Type B pancreatic cell (in vitro differentiated cells): ENCODE measurements around the gene MATCAP1. TPM values are rescaled to one million over a fixed set of nuclear protein-coding genes. Genes with fewer than 3 reads are reported as not detected.

Experiments used
- DNase-seq: peaks from one replicate; pipeline ENCODE4 v3.0.0; 2021; ENCODE audit warnings: mixed read lengths; ENCODE audit not compliant: unreplicated experiment; ENCODE audit errors: extremely low spot score
- H3K27ac Mint-ChIP-seq: 2 replicates; pipeline ENCODE4 v1.8.0; 2021; ENCODE audit warnings: mild to moderate bottlenecking, mixed read lengths
- H3K27me3 Mint-ChIP-seq: 2 replicates; pipeline ENCODE4 v1.8.0; 2021; ENCODE audit warnings: mixed read lengths
- H3K36me3 Mint-ChIP-seq: 2 replicates; pipeline ENCODE4 v1.8.0; 2021; ENCODE audit warnings: mixed read lengths
- H3K4me1 Mint-ChIP-seq: one replicate; pipeline ENCODE4 v1.8.0; 2021; ENCODE audit warnings: mixed read lengths; ENCODE audit not compliant: unreplicated experiment
- H3K4me3 Mint-ChIP-seq: 2 replicates; pipeline ENCODE4 v1.8.0; 2021; ENCODE audit warnings: mild to moderate bottlenecking, mixed read lengths
- H3K9me3 Mint-ChIP-seq: 2 replicates; pipeline ENCODE4 v1.8.0; 2021; ENCODE audit warnings: mixed read lengths
- total RNA-seq: library from RNA; stranded (reverse); gene quantifications from 2 replicates; pipeline ENCODE4 v1.2.1, GENCODE V29; 2021; ENCODE audit warnings: low replicate concordance
- TF ChIP-seq, protein P1 (sequence below): fragments of 200-600 bp; sonication (generic); conservative IDR thresholded peaks from 2 replicates; pipeline ENCODE4 v1.5.0; 2021; ENCODE audit warnings: antibody characterized with exemption, mild to moderate bottlenecking

The MATCAP1 gene
- total RNA-seq, 1 donor from 2014 or later, result 77.8 TPM

DNA sequence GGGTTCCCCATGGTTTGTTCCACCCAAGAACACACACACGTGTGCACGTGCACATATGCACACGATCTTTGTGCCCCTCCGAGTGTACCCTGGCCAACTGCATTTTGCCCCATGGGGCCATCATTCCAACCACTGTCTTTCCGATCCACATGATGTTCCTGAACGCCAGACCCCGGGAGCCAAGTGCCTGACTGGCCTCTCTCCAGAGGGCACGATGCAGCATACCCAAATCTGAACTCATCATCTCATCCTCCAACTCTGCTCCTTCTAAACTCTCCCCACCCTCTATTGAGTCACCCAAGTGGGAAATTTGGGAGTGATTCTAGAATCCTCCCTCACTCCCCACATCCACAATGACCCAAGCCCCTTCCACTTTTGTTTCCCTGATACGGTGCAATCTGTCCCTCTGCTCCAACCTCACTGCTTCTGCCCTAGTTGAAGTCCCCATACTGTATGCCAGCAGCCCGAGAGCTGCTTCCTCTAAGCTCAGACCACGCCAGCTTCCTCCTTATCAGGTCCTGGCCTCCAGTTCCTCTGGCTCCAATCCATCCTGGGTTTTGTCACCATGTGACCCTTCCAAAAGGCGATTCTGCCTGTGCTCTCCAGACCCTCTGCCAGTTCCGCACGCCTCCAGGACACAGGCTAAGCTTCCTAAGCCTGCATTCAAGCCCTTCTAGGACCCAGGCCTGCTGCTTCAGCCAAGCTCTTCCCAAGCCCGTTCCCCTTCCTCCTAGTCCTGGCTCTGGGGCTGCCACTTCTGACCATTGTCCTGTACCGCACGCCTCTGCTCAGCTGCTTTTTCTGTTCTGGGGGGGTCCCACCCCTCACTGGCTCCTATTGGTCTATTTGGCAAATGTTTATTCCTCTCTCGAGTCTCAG, 33.1 kb upstream of the MATCAP1 start:
- Mint-ChIP-seq H3K9me3 (no peaks in the 10 kb centered on the region), H3K4me1 (no peaks in the 10 kb centered on the region), H3K27ac (no peak overlapping the region), H3K36me3 (no peaks in the 10 kb centered on the region), H3K27me3 (no peaks in the 10 kb centered on the region), H3K4me3 (no peak overlapping the region)
- no peak for DNase-seq
- TF ChIP-seq, protein P1, sequence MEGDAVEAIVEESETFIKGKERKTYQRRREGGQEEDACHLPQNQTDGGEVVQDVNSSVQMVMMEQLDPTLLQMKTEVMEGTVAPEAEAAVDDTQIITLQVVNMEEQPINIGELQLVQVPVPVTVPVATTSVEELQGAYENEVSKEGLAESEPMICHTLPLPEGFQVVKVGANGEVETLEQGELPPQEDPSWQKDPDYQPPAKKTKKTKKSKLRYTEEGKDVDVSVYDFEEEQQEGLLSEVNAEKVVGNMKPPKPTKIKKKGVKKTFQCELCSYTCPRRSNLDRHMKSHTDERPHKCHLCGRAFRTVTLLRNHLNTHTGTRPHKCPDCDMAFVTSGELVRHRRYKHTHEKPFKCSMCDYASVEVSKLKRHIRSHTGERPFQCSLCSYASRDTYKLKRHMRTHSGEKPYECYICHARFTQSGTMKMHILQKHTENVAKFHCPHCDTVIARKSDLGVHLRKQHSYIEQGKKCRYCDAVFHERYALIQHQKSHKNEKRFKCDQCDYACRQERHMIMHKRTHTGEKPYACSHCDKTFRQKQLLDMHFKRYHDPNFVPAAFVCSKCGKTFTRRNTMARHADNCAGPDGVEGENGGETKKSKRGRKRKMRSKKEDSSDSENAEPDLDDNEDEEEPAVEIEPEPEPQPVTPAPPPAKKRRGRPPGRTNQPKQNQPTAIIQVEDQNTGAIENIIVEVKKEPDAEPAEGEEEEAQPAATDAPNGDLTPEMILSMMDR, result no peak

DNA sequence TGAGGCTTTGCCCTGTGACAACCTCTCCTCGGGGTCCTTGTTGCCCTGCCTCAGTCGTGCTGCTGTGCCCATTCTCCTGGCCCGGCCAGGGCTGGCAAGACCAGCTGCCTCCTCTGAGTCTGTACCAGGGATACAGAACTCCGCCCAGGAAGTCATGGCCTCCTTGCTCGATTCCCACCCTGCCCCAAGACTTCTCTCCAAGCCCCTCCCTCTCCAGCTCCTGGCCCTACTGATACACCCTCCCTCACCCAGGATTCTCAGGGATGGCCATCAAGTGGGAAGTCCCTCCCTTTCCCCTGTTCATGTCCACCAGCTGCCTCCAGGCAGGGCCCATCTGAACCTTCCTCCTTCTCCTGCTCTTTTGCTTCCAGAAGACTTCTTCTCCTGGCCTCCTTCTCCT, 31.9 kb upstream of the MATCAP1 start:
- no peak overlapping the region for H3K4me3 Mint-ChIP-seq
- H3K4me1 Mint-ChIP-seq, result no peaks in the 10 kb centered on the region
- TF ChIP-seq, protein P1, result no peak
- H3K27ac Mint-ChIP-seq, result no peak overlapping the region
- no peaks in the 10 kb centered on the region for H3K27me3 Mint-ChIP-seq
- DNase-seq, result no peak
- no peaks in the 10 kb centered on the region for H3K9me3 Mint-ChIP-seq
- H3K36me3 Mint-ChIP-seq, result no peaks in the 10 kb centered on the region

DNA sequence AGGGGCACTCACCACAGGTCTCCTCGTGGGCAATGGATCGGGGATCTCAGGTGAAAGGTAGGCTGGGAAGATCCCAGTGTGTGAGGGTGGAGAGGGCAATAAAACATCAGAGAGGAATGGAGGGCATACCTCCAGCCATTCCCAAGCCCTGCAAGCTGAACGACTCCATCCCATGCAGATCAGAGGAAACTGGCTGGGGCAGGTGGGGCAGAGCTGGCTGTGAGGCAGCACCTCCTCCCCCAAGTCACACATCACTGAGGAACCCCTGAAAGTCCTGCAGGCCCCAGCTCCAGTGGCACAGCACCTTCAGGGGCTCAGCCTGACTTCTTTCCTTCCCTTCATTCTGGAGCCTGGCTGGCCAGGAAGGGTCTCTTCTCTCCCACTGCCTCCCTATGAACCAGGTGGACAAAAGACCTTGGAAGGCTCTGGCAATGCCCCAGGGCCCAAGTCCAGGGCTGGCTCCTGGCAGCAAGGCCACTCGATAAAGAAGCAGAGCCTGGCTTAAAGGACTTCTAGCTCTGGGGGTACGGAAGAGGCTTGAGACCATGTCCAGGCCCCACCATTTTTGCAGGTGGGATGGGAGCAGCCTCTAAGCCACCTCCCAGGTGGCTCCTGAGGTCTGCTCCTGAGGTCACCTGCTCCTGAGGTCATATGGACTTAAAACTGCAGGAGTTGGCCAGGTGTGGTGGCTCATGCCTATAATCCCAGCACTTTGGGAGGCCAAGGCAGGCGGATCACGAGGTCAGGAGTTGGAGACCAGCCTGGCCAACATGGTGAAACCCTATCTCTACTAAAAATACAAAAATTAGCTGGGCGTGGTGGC, 29.6 kb upstream of the MATCAP1 start:
- TF ChIP-seq, protein P1, result no peak
- no peak for DNase-seq
- H3K9me3 Mint-ChIP-seq, result no peaks in the 10 kb centered on the region
- no peak overlapping the region for H3K4me3 Mint-ChIP-seq
- no peaks in the 10 kb centered on the region for H3K27me3 Mint-ChIP-seq
- no peak overlapping the region for H3K27ac Mint-ChIP-seq
- no peaks in the 10 kb centered on the region for H3K36me3 Mint-ChIP-seq
- no peaks in the 10 kb centered on the region for H3K4me1 Mint-ChIP-seq

DNA sequence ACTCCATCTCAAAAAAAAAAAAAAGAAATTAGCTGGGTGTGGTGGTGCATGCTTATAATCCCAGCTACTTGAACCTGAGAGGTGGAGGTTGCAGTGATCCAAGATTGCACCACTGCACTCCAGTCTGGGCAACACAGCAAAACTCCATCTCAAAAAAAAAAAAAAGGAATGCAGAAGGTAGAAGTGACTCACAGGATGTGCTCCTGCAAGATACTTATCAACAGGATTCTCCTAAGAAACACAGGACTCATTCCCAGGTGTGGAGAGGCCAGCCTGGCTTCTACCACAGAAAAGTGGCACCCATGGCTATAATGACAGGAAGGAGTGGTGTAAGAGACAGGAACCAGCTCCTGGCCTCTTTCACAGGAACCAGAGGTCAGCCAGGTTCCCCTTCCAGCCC, 29.0 kb upstream of the MATCAP1 start:
- Mint-ChIP-seq H3K4me1 (no peaks in the 10 kb centered on the region), H3K9me3 (no peaks in the 10 kb centered on the region), H3K36me3 (no peaks in the 10 kb centered on the region), H3K27me3 (no peaks in the 10 kb centered on the region), H3K27ac (no peak overlapping the region), H3K4me3 (no peak overlapping the region)
- no peak for DNase-seq
- TF ChIP-seq, protein P1, result no peak

DNA sequence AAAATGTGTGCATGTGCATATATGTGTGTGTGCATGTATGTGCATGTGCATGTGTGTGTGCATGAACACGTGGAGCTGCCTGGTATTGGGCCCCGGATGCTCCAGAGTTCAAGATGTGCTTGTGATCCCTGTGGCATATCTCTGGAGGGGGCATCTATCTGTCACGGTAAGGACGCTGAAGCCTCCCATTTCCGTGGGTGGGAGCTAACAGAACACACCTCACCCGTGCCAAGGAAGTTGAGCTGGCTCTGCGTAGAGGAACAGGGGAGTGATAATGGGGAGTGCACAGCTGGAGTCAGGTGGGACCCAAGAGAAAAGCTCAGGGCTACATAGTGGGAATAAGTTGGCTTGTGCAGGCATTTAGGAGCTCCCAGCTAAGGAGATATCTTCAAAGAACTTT, 27.9 kb upstream of the MATCAP1 start:
- no peaks in the 10 kb centered on the region for H3K27me3 Mint-ChIP-seq
- H3K9me3 Mint-ChIP-seq, result no peaks in the 10 kb centered on the region
- H3K4me1 Mint-ChIP-seq, result no peaks in the 10 kb centered on the region
- no peak for DNase-seq
- H3K36me3 Mint-ChIP-seq, result no peaks in the 10 kb centered on the region
- TF ChIP-seq, protein P1, result no peak
- H3K27ac Mint-ChIP-seq, result no peak overlapping the region
- no peak overlapping the region for H3K4me3 Mint-ChIP-seq
